ENCODE measurements around the gene TCERG1L. TPM values are rescaled to one million over a fixed set of nuclear protein-coding genes. Genes with fewer than 3 reads are reported as not detected.

The TCERG1L gene
- total RNA-seq, 1 experiment from 2014 or later: 1.5 TPM

DNA sequence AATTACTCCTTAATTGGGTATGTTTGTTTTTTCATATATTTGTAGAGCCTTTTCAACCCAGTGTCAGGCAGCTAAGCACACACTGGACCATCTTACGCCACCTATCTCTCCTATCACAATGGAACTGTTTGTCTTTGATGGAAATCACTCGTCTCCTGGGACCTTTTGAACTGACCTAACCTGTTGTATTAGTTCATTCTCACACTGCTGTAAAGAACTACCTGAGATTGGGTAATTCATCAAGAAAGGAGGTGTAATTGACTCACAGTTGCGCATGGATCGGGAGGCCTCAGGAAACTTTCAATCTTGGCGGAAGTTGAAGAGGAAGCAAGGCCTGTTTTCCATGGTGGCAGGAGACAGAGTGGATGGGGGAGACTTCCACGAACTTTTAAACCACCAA lies 182.0 kb downstream of the TCERG1L start:
- POLR2A ChIA-PET: no interaction called here
- Mint-ChIP-seq H3K9me3 (peaks cover 79% of the 10 kb centered on the region), H3K4me3 (no peak overlapping the region), H3K4me1 (peaks cover 8% of the 10 kb centered on the region), H3K27ac (no peak overlapping the region), H3K36me3 (peaks cover 80% of the 10 kb centered on the region), H3K27me3 (ENCODE audit: low read depth) (peaks cover 7% of the 10 kb centered on the region)
- CTCF ChIA-PET: no interaction called here
- DNase-seq (ENCODE audit: low spot score): no peak
- TF ChIP-seq NR1H2 (CRISPR knock-in tag; IDR thresholded peaks at IDR 0.05) (no peak), ETV6 (CRISPR knock-in tag; IDR thresholded peaks at IDR 0.05) (no peak), FOXP4 (CRISPR knock-in tag; IDR thresholded peaks at IDR 0.05) (no peak), CBFB (CRISPR knock-in tag; IDR thresholded peaks at IDR 0.05; ENCODE audit: low read depth) (no peak), ATF6 (CRISPR knock-in tag; IDR thresholded peaks at IDR 0.05) (no peak), ZNF263 (CRISPR knock-in tag; IDR thresholded peaks at IDR 0.05; ENCODE audit: low read depth) (no peak), E2F5 (CRISPR knock-in tag; IDR thresholded peaks at IDR 0.05) (no peak)
- TF ChIP-seq, protein P1, sequence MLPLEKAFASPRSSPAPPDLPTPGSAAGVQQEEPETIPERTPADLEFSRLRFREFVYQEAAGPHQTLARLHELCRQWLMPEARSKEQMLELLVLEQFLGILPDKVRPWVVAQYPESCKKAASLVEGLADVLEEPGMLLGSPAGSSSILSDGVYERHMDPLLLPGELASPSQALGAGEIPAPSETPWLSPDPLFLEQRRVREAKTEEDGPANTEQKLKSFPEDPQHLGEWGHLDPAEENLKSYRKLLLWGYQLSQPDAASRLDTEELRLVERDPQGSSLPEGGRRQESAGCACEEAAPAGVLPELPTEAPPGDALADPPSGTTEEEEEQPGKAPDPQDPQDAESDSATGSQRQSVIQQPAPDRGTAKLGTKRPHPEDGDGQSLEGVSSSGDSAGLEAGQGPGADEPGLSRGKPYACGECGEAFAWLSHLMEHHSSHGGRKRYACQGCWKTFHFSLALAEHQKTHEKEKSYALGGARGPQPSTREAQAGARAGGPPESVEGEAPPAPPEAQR (CRISPR knock-in tag; IDR thresholded peaks at IDR 0.05): no peak
- TF ChIP-seq, protein P2, sequence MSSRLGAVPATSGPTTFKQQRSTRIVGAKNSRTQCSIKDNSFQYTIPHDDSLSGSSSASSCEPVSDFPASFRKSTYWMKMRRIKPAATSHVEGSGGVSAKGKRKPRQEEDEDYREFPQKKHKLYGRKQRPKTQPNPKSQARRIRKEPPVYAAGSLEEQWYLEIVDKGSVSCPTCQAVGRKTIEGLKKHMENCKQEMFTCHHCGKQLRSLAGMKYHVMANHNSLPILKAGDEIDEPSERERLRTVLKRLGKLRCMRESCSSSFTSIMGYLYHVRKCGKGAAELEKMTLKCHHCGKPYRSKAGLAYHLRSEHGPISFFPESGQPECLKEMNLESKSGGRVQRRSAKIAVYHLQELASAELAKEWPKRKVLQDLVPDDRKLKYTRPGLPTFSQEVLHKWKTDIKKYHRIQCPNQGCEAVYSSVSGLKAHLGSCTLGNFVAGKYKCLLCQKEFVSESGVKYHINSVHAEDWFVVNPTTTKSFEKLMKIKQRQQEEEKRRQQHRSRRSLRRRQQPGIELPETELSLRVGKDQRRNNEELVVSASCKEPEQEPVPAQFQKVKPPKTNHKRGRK (CRISPR knock-in tag; IDR thresholded peaks at IDR 0.05; ENCODE audit: borderline replicate concordance): no peak
- no peak for ATAC-seq

- Mint-ChIP-seq H3K27ac (no peak overlapping the region), H3K9me3 (peaks cover 81% of the 10 kb centered on the region), H3K36me3 (peaks cover 82% of the 10 kb centered on the region), H3K4me3 (no peak overlapping the region), H3K27me3 (ENCODE audit: low read depth) (peaks cover 7% of the 10 kb centered on the region), H3K4me1 (peaks cover 8% of the 10 kb centered on the region)
- TF ChIP-seq MXD4 (CRISPR knock-in tag; IDR thresholded peaks at IDR 0.05; ENCODE audit: borderline replicate concordance) (no peak), FOXK1 (CRISPR knock-in tag; IDR thresholded peaks at IDR 0.05) (no peak), ZNF423 (CRISPR knock-in tag; IDR thresholded peaks at IDR 0.05) (no peak), ZNF138 (CRISPR knock-in tag; conservative IDR thresholded peaks at IDR 0.05) (no peak)
- TF ChIP-seq, protein P3, sequence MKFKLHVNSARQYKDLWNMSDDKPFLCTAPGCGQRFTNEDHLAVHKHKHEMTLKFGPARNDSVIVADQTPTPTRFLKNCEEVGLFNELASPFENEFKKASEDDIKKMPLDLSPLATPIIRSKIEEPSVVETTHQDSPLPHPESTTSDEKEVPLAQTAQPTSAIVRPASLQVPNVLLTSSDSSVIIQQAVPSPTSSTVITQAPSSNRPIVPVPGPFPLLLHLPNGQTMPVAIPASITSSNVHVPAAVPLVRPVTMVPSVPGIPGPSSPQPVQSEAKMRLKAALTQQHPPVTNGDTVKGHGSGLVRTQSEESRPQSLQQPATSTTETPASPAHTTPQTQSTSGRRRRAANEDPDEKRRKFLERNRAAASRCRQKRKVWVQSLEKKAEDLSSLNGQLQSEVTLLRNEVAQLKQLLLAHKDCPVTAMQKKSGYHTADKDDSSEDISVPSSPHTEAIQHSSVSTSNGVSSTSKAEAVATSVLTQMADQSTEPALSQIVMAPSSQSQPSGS (CRISPR knock-in tag; IDR thresholded peaks at IDR 0.05; ENCODE audit: borderline replicate concordance, low read depth): no peak
- ChIA-PET CTCF (no interaction called here), POLR2A (no interaction called here)
- DNase-seq (ENCODE audit: low spot score) (no peak), ATAC-seq (no peak)
These were observed 182.8 kb downstream of the TCERG1L start for GRCh38 chr10:131128731-131129130.

Data from WTC11 (cell line).